HCT116 (cell line): ENCODE measurements around the gene NF1. TPM values are rescaled to one million over a fixed set of nuclear protein-coding genes. Genes with fewer than 3 reads are reported as not detected.

Experiments
- ATAC-seq: fragments of 200-7000 bp; cut with Tn5 transposase; 2 replicates; pipeline ENCODE4 v1.9.1; 2020; ENCODE audit warnings: mild to moderate bottlenecking, moderate library complexity
- BruUV-seq: library from RNA; stranded (reverse); fragments of 400-500 nt; replicated peaks from 2 replicates; lab custom pipeline; 2021; lab: Mats Ljungman, UMichigan
- CTCF ChIA-PET: fragments of 300-600 bp; sonication (Branson Sonifier 250); formaldehyde crosslinking; loops from one replicate; lab custom pipeline; 2021; ENCODE audit warnings: antibody characterized with exemption; lab: Charles Lee
- POLR2A ChIA-PET: fragments of 300-600, 350-600 bp; sonication (Branson Sonifier 250); formaldehyde crosslinking; loops from one replicate; lab custom pipeline; 2021; ENCODE audit warnings: antibody characterized with exemption; lab: Charles Lee
- RAD21 ChIA-PET, 2 experiments: fragments of 300-600 bp; sonication (Branson Sonifier 250); formaldehyde crosslinking; loops; one replicate each; lab custom pipeline; 2023; ENCODE audit warnings: low total read pairs in 2 of 2; ENCODE audit not compliant: uncharacterized antibody in 2 of 2, unreplicated experiment in 2 of 2, low non-redundant PET in 1 of 2; lab: Charles Lee
- DNase-seq: peaks from one replicate; pipeline ENCODE4 v3.0.0-alpha.2; 2010; ENCODE audit warnings: low read depth, low spot score
- H2AFZ ChIP-seq: fragments of 200-600 bp; shearing (Covaris generic), sonication (generic); 2 replicates; pipeline ENCODE4 v1.6.1; 2017; ENCODE audit warnings: low read depth, mixed run types, mixed read lengths, antibody characterized with exemption, low read length; ENCODE audit not compliant: poor library complexity, severe bottlenecking
- H3K27ac ChIP-seq: 2 replicates; pipeline ENCODE4 v1.5.1; 2012; ENCODE audit warnings: low read depth, low read length
- H3K27me3 ChIP-seq: fragments of 200-600 bp; sonication (generic); 2 replicates; pipeline ENCODE4 v1.6.1; 2016; ENCODE audit warnings: mixed run types, low read length, mixed read lengths; ENCODE audit not compliant: insufficient read depth
- H3K36me3 ChIP-seq, 2 experiments: fragments of 200-500 bp in 1 of 2; fragments of 200-600 bp in 1 of 2; sonication (Bioruptor generic) in 1 of 2; sonication (generic) in 1 of 2; 2 replicates each; pipeline versions ENCODE4 v1.5.1 to v1.6.1; 2014 to 2016; ENCODE audit warnings: low read length in 2 of 2, inconsistent platforms in 1 of 2, mixed read lengths in 1 of 2, mixed run types in 1 of 2; ENCODE audit not compliant: insufficient read depth in 2 of 2, control insufficient read depth in 1 of 2
- H3K4me1 ChIP-seq, 2 experiments: fragments of 200-600 bp in 1 of 2; sonication (generic) in 1 of 2; 2 replicates each; pipeline versions ENCODE4 v1.5.1 to v1.6.1; 2012 to 2017; ENCODE audit warnings: low read length in 2 of 2, inconsistent platforms in 1 of 2, mild to moderate bottlenecking in 1 of 2, mixed read lengths in 1 of 2, mixed run types in 1 of 2, moderate library complexity in 1 of 2; ENCODE audit not compliant: insufficient read depth in 2 of 2, control insufficient read depth in 1 of 2
- H3K4me2 ChIP-seq: fragments of 200-600 bp; sonication (generic); 2 replicates; pipeline ENCODE4 v1.6.1; 2017; ENCODE audit warnings: mixed run types, low read length, mixed read lengths
- H3K4me3 ChIP-seq, 2 experiments: fragments of 200-600 bp in 1 of 2; sonication (generic) in 1 of 2; replicated peaks in 1 of 2; 2 replicates each; pipeline ENCODE4 v1.5.1; 2011 to 2016; ENCODE audit warnings: low read length in 2 of 2, control low read depth in 1 of 2, low read depth in 1 of 2, mild to moderate bottlenecking in 1 of 2, mixed read lengths in 1 of 2, mixed run types in 1 of 2
- H3K79me2 ChIP-seq: fragments of 200-600 bp; sonication (generic); 2 replicates; pipeline ENCODE4 v1.6.1; 2017; ENCODE audit warnings: mild to moderate bottlenecking, mixed run types, low read length, moderate library complexity, mixed read lengths; ENCODE audit not compliant: insufficient read depth
- H3K9ac ChIP-seq: fragments of 200-600 bp; sonication (generic); 2 replicates; pipeline ENCODE4 v1.6.1; 2016; ENCODE audit warnings: low read length, mixed read lengths
- H3K9me2 ChIP-seq: fragments of 200-600 bp; sonication (generic), shearing (Covaris generic); 2 replicates; pipeline ENCODE4 v1.6.1; 2017; ENCODE audit warnings: mixed run types, mild to moderate bottlenecking, moderate library complexity; ENCODE audit not compliant: insufficient read depth
- H3K9me3 ChIP-seq, 2 experiments: fragments of 200-500 bp in 1 of 2; fragments of 200-600 bp in 1 of 2; sonication (Bioruptor generic) in 1 of 2; sonication (generic) in 1 of 2; 2 replicates each; pipeline ENCODE4 v1.6.1; 2014 to 2017; ENCODE audit warnings: low read length in 2 of 2, mixed read lengths in 2 of 2, inconsistent platforms in 1 of 2, low read depth in 1 of 2, mild to moderate bottlenecking in 1 of 2, mixed run types in 1 of 2, moderate library complexity in 1 of 2; ENCODE audit not compliant: control insufficient read depth in 1 of 2, insufficient read depth in 1 of 2
- H4K20me1 ChIP-seq: fragments of 200-600 bp; sonication (generic), shearing (Covaris generic); 2 replicates; pipeline ENCODE4 v1.6.1; 2017; ENCODE audit warnings: mixed run types, mild to moderate bottlenecking, moderate library complexity; ENCODE audit not compliant: insufficient read depth
- CBX3 ChIP-seq: IDR thresholded peaks from 2 replicates; pipeline ENCODE4 v1.6.1; 2012; ENCODE audit warnings: low read depth
- CTCF ChIP-seq, 3 experiments: fragments of 200-600 bp in 1 of 3; sonication (generic) in 1 of 3; IDR thresholded peaks in 2 of 3; conservative IDR thresholded peaks in 1 of 3; 2 replicates each; pipeline ENCODE4 v1.5.1; 2012 to 2017; ENCODE audit warnings: low read depth in 2 of 3, low read length in 2 of 3, antibody characterized with exemption in 1 of 3, borderline replicate concordance in 1 of 3, control low read depth in 1 of 3, mild to moderate bottlenecking in 1 of 3, mixed read lengths in 1 of 3, mixed run types in 1 of 3, moderate library complexity in 1 of 3; ENCODE audit not compliant: insufficient read depth in 1 of 3
- EGR1 ChIP-seq: IDR thresholded peaks from 2 replicates; pipeline ENCODE4 v1.6.1; 2012; ENCODE audit warnings: low read depth
- ELF1 ChIP-seq: IDR thresholded peaks from 2 replicates; pipeline ENCODE4 v1.6.1; 2012; ENCODE audit warnings: low read depth, borderline replicate concordance
- EZH2 ChIP-seq: fragments of 200-600 bp; sonication (generic); IDR thresholded peaks from 2 replicates; pipeline ENCODE4 v1.6.1; 2017; ENCODE audit warnings: antibody characterized with exemption, mixed run types
- FOSL1 ChIP-seq: IDR thresholded peaks from 2 replicates; pipeline ENCODE4 v1.6.1; 2012; ENCODE audit warnings: low read depth
- JUND ChIP-seq: IDR thresholded peaks from 2 replicates; pipeline ENCODE4 v1.6.1; 2012
- MAX ChIP-seq: IDR thresholded peaks from 2 replicates; pipeline ENCODE4 v1.6.1; 2012
- POLR2A ChIP-seq: IDR thresholded peaks from 2 replicates; pipeline ENCODE4 v1.7.0; 2011; ENCODE audit warnings: borderline replicate concordance; ENCODE audit not compliant: insufficient read depth, insufficient read length; ENCODE audit errors: extremely low read depth
- RAD21 ChIP-seq: IDR thresholded peaks from 2 replicates; pipeline ENCODE4 v1.6.1; 2012; ENCODE audit warnings: low read depth, mild to moderate bottlenecking
- REST ChIP-seq: IDR thresholded peaks from 2 replicates; pipeline ENCODE4 v1.6.1; 2012; ENCODE audit warnings: low read depth
- SIN3A ChIP-seq: IDR thresholded peaks from 2 replicates; pipeline ENCODE4 v1.6.1; 2012; ENCODE audit warnings: low read depth
- SRF ChIP-seq: IDR thresholded peaks from 2 replicates; pipeline ENCODE4 v1.6.1; 2012; ENCODE audit warnings: low read depth
- TCF7L2 ChIP-seq: IDR thresholded peaks from 2 replicates; pipeline ENCODE4 v1.7.0; 2011; ENCODE audit warnings: borderline replicate concordance, inconsistent platforms; ENCODE audit not compliant: insufficient read depth, insufficient read length; ENCODE audit errors: extremely low read depth
- ZFX ChIP-seq: fragments of 450-650 bp; IDR thresholded peaks from 2 replicates; pipeline ENCODE4 v1.6.1; 2017
- intact Hi-C: fragments of 100-400 bp; cut with micrococcal nuclease; formaldehyde crosslinking; loops from 2 replicates; pipeline ENCODE4 v1.10.0; 2022
- total RNA-seq: library from RNA; stranded (reverse); gene quantifications from one replicate; pipeline ENCODE4 v1.2.1, GENCODE V29; 2021; ENCODE audit not compliant: unreplicated experiment
- TF ChIP-seq, protein P1 (sequence below): IDR thresholded peaks from 2 replicates; pipeline ENCODE4 v1.6.1; 2011; ENCODE audit warnings: mild to moderate bottlenecking, low read length, moderate library complexity; ENCODE audit not compliant: insufficient replicate concordance; ENCODE audit errors: extremely low read depth

The NF1 gene
- total RNA-seq, 1 experiment from 2014 or later, result 20.8 TPM

DNA sequence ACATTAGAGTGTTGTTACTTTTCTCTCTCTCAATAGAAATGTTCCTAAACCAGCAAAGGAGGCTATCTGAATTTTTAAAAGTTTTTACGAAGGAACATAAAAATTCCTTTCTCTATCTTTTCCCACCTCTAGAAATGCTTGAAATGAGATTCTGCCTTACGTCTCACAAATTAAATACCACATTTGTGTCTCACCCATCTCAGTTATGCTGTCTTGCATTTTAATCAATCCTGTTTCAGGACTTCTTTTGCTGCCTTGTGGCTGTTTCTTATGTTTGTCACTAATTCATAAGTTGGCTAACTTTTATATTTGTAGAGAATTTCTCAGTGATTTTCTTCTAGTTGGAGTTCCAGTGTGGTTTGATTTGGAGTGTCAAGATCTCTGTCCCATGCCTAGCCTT lies 198.8 kb downstream of the NF1 start:
- Histone ChIP-seq H3K4me1 (no peaks in the 10 kb centered on the region), H3K9me2 (no peaks in the 10 kb centered on the region), H3K27ac (no peak overlapping the region), H3K9me3 (no peaks in the 10 kb centered on the region), H3K27me3 (no peaks in the 10 kb centered on the region), H4K20me1 (no peaks in the 10 kb centered on the region; the same call in 1 of the 2 replicates), H3K36me3 (no peaks in the 10 kb centered on the region), H3K4me2 (no peak overlapping the region), H2AFZ (no peak overlapping the region), H3K9ac (no peak overlapping the region), H3K4me3 (no peak overlapping the region), H3K79me2 (no peaks in the 10 kb centered on the region)
- intact Hi-C loops, result no loop called here
- no TSS peak for BruUV-seq
- TF ChIP-seq ZFX (no peak), EGR1 (no peak), TCF7L2 (no peak), POLR2A (no peak), RAD21 (no peak), SIN3A (no peak), CBX3 (no peak), JUND (no peak), CTCF (IDR thresholded peaks at IDR 0.05 in 2 of 3, conservative IDR thresholded peaks at IDR 0.05 in 1 of 3; ENCODE audit: borderline replicate concordance in 1 of 3, insufficient read depth in 1 of 3, low read depth in 2 of 3, low read length in 2 of 3) (no peak), ELF1 (no peak), SRF (no peak), REST (no peak), EZH2 (no peak), FOSL1 (no peak), MAX (no peak)
- TF ChIP-seq, protein P1, sequence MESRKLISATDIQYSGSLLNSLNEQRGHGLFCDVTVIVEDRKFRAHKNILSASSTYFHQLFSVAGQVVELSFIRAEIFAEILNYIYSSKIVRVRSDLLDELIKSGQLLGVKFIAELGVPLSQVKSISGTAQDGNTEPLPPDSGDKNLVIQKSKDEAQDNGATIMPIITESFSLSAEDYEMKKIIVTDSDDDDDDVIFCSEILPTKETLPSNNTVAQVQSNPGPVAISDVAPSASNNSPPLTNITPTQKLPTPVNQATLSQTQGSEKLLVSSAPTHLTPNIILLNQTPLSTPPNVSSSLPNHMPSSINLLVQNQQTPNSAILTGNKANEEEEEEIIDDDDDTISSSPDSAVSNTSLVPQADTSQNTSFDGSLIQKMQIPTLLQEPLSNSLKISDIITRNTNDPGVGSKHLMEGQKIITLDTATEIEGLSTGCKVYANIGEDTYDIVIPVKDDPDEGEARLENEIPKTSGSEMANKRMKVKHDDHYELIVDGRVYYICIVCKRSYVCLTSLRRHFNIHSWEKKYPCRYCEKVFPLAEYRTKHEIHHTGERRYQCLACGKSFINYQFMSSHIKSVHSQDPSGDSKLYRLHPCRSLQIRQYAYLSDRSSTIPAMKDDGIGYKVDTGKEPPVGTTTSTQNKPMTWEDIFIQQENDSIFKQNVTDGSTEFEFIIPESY, result no peak
- ChIA-PET POLR2A (no interaction called here), RAD21 (no interaction called here), CTCF (no interaction called here)
- ATAC-seq (no peak), DNase-seq (no peak)
